Measurements from ENCODE around the gene C1orf35. TPM values are rescaled to one million over a fixed set of nuclear protein-coding genes. Genes with fewer than 3 reads are reported as not detected.
A peak's percentile ranks its signal among the peaks of the same experiment; 100 is the strongest.

C1orf35 gene
- total RNA-seq, 1 donor, result 5.4 TPM

GRCh38 chr1:228074954-228075730 is 28.0 kb downstream of the C1orf35 start:
- H3K79me2 ChIP-seq (ENCODE audit: insufficient read depth, low read length), result peaks cover 13% of the 10 kb centered on the region
- no peaks in the 10 kb centered on the region for H3K36me3 ChIP-seq (ENCODE audit: insufficient read depth, low read length)
- H4K20me1 ChIP-seq (ENCODE audit: insufficient read depth, low read length), result peaks cover 52% of the 10 kb centered on the region
- no peak overlapping the region for H3K27ac ChIP-seq (ENCODE audit: low read depth, low read length)
- H3K27me3 ChIP-seq (ENCODE audit: insufficient read depth, low read length), result no peaks in the 10 kb centered on the region
- TF ChIP-seq CTCF (IDR thresholded peaks at IDR 0.05; ENCODE audit: extremely low read depth, low read depth, low read length), result no peak
- no peaks in the 10 kb centered on the region for H3K4me1 ChIP-seq (ENCODE audit: insufficient read depth, low read length)
- DNase-seq (ENCODE audit: insufficient read length, low spot score, missing footprints), result no peak
- H3K4me3 ChIP-seq (ENCODE audit: insufficient read depth, low read length), result no peak overlapping the region
- H2AFZ ChIP-seq (ENCODE audit: low read length), result no peak overlapping the region
- no peak overlapping the region for H3K4me2 ChIP-seq (ENCODE audit: insufficient read depth, low read length)
- H3K9me3 ChIP-seq (ENCODE audit: low read depth, low read length), result no peaks in the 10 kb centered on the region

GRCh38 chr1:228073857-228074545 is 29.1 kb downstream of the C1orf35 start:
- no peaks in the 10 kb centered on the region for H3K27me3 ChIP-seq (ENCODE audit: insufficient read depth, low read length)
- TF ChIP-seq CTCF (IDR thresholded peaks at IDR 0.05; ENCODE audit: extremely low read depth, low read depth, low read length), result peak; percentile 22
- H2AFZ ChIP-seq (ENCODE audit: low read length), result no peak overlapping the region
- H4K20me1 ChIP-seq (ENCODE audit: insufficient read depth, low read length), result peaks cover 40% of the 10 kb centered on the region
- no peaks in the 10 kb centered on the region for H3K9me3 ChIP-seq (ENCODE audit: low read depth, low read length)
- H3K27ac ChIP-seq (ENCODE audit: low read depth, low read length), result no peak overlapping the region
- H3K4me2 ChIP-seq (ENCODE audit: insufficient read depth, low read length), result no peak overlapping the region
- H3K36me3 ChIP-seq (ENCODE audit: insufficient read depth, low read length), result no peaks in the 10 kb centered on the region
- no peak overlapping the region for H3K4me3 ChIP-seq (ENCODE audit: insufficient read depth, low read length)
- peaks cover 1% of the 10 kb centered on the region for H3K79me2 ChIP-seq (ENCODE audit: insufficient read depth, low read length)
- DNase-seq (ENCODE audit: insufficient read length, low spot score, missing footprints), result no peak
- H3K4me1 ChIP-seq (ENCODE audit: insufficient read depth, low read length), result no peaks in the 10 kb centered on the region

GRCh38 chr1:228073061-228073856 is 29.9 kb downstream of the C1orf35 start:
- no peaks in the 10 kb centered on the region for H3K79me2 ChIP-seq (ENCODE audit: insufficient read depth, low read length)
- no peak for TF ChIP-seq CTCF (IDR thresholded peaks at IDR 0.05; ENCODE audit: extremely low read depth, low read depth, low read length)
- no peak for DNase-seq (ENCODE audit: insufficient read length, low spot score, missing footprints)
- no peak overlapping the region for H3K27ac ChIP-seq (ENCODE audit: low read depth, low read length)
- no peaks in the 10 kb centered on the region for H3K4me1 ChIP-seq (ENCODE audit: insufficient read depth, low read length)
- H3K4me2 ChIP-seq (ENCODE audit: insufficient read depth, low read length), result no peak overlapping the region
- no peaks in the 10 kb centered on the region for H3K27me3 ChIP-seq (ENCODE audit: insufficient read depth, low read length)
- H4K20me1 ChIP-seq (ENCODE audit: insufficient read depth, low read length), result peaks cover 34% of the 10 kb centered on the region
- no peaks in the 10 kb centered on the region for H3K9me3 ChIP-seq (ENCODE audit: low read depth, low read length)
- H2AFZ ChIP-seq (ENCODE audit: low read length), result no peak overlapping the region
- no peak overlapping the region for H3K4me3 ChIP-seq (ENCODE audit: insufficient read depth, low read length)
- no peaks in the 10 kb centered on the region for H3K36me3 ChIP-seq (ENCODE audit: insufficient read depth, low read length)

Data from osteoblast (primary cell).